ENCODE data around the gene C1QTNF6.
"Not testable (repeated sequence)": the region's sequence is repeated elsewhere in the genome, so short reads cannot be mapped to it uniquely, and the experiment has no call there.

Gene C1QTNF6

GRCh38 chr22:37206841-37207821 lies 19.1 kb upstream of the C1QTNF6 start:
- no peak for DNase-seq (ENCODE audit: low read depth)

- DNase-seq (ENCODE audit: low read depth): no peak
These were observed 18.2 kb upstream of the C1QTNF6 start for GRCh38 chr22:37206118-37206840.

DNA sequence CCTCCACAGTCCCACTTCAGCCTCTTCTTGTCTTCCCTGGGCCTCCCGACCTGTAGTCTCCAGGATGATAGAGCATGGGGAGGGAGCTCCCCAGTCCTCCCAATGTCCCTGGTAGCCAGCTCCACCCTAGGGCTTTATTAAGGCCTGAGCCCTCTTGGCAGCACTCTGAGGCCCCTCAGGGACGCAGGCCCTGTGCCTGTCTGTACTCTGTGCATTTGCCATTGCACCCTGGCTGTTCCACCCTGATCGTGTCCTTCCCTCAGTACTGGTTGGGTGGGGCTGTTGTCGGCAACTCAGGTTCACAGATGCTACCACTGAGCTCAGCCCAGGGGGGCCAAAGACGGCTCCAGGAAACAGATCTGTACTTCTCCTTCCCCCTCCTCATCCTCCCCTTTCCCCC lies 17.0 kb upstream of the C1QTNF6 start:
- DNase-seq (ENCODE audit: low read depth): no peak

- no peak for DNase-seq (ENCODE audit: low read depth)
These were observed 16.1 kb upstream of the C1QTNF6 start for GRCh38 chr22:37204045-37204655.

DNA sequence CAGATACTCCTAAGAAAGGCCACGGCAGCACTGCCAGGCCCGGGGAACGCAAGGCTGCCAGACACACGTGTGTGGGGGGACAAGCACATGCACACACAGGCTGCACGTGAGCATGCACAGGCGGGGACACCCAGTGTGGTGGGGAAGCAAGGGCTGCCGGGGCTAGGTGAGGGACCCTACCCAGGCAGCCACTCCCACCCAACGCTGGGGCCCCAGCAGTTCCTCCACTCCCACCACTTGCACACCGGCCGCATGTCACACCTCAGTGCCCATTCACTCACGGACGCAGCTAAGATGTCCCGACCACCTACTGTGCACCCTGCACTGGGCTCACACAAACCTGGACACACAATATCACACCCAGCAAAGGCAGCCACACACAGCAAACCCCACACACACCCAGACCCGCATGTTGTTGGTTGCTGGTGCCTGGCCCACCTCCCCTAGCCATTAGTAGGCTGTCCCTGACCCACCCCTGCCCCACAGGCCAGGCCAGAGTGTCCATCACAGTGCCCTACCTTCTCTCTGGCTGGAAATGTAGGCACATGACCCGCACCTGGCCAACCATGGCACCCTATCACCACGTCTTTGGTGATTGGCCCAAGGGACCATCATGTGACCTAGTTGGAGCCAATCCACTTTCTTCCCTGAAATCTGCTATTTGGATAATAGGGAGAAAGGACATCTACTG lies 15.5 kb upstream of the C1QTNF6 start:
- DNase-seq (ENCODE audit: low read depth): no peak

DNA sequence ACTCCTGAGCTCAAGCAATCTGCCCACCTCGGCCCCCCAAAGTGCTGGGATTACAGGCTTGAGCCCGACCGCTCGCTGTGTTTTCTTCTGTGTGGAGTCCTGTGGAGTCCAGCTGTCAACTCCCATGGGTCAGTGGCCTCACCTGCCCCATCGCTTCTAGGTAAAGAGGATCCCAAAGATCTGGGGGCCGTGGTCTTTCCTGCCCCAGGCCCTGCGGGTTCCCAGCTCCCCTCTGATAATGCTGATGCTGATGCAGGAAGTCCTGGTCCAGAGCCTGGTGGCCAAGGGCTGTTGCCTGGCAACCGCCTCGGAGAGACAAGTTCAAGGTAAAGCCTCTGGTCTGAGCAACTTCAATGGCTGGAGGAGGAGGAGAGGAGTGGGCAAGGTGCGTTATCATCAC lies 14.7 kb upstream of the C1QTNF6 start:
- DNase-seq (ENCODE audit: low read depth): no peak

DNA sequence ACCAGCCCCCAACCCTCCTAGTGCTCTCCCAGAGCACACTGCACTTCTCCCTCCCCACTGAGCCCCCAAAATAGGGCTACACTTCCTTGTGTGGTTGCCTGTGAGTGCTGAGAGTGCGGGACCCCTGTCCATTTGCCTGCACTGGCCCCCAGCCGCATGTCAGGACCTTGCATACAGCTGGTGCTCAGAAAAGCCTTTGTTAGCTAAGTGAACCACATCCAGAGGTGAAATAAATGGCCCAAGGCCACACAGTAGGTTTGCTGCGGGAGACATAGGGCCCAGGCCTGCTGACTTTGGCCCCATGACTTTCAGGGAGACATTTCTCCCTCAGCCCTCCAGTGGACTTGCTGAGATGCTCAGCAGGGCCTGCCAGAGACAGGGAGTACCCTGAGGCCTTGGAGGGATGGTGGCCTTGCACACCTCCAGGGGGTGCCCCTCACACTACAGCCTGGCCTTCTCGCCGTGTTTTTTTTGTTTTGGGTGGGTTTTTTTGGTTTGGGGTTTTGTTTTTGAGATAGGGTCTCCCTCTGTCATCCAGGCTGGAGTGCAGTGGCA lies 14.0 kb upstream of the C1QTNF6 start:
- no peak for DNase-seq (ENCODE audit: low read depth)

- not testable (repeated sequence) for DNase-seq (ENCODE audit: low read depth)
These were observed 13.4 kb upstream of the C1QTNF6 start for GRCh38 chr22:37201443-37201820.

- no peak for DNase-seq (ENCODE audit: low read depth)
These were observed 11.7 kb upstream of the C1QTNF6 start for GRCh38 chr22:37199760-37200108.

GRCh38 chr22:37199103-37199759 lies 11.2 kb upstream of the C1QTNF6 start:
- DNase-seq (ENCODE audit: low read depth): peak; percentile 94

GRCh38 chr22:37198258-37199102 lies 10.4 kb upstream of the C1QTNF6 start:
- peak; percentile 68 for DNase-seq (ENCODE audit: low read depth)

DNA sequence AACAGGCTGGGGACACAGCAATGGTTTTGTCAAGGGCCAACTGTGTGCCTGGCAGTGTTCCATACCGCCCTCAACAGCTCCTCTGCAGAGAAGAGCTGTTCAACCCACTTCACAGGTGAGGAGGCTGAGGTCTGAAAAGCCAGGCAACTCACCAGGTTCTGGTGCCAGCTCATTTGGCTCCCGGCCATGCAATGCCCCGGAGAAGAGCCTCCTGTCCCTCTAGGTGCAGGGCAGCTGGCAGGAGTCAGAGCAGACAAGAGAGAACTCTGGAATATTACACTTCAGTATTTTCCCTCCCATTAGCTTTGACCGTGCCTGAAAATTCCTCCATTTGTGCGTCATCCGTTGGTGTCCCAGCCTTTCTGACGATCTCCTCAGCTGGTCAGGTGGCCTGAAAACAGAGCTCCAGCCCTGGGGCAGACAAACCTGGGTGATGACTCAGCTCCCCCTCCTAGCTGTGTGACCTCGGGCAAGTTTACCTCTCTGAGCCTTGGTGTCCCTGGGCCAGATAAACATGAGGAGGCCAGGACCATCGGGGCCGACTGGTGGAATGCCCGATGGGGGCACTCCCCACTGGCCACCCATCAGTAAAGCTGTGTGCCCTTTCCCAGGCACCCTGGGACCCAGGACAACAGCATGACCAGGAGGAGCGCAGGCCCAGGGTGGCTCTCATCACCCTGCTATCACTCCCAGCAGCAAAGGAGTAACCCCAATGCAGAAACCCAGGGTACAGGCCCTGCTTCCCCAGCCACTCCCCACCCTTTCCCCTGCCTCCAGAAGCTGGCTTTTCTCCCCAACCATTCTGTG lies 9.6 kb upstream of the C1QTNF6 start:
- DNase-seq (ENCODE audit: low read depth): peak; percentile 78

- DNase-seq (ENCODE audit: low read depth): peak; percentile 67
These were observed 8.7 kb upstream of the C1QTNF6 start for GRCh38 chr22:37196539-37197450.

GRCh38 chr22:37195921-37196320 lies 7.9 kb upstream of the C1QTNF6 start:
- DNase-seq (ENCODE audit: low read depth): no peak

- DNase-seq (ENCODE audit: low read depth): no peak
These were observed 6.7 kb upstream of the C1QTNF6 start for GRCh38 chr22:37194750-37195149.

DNA sequence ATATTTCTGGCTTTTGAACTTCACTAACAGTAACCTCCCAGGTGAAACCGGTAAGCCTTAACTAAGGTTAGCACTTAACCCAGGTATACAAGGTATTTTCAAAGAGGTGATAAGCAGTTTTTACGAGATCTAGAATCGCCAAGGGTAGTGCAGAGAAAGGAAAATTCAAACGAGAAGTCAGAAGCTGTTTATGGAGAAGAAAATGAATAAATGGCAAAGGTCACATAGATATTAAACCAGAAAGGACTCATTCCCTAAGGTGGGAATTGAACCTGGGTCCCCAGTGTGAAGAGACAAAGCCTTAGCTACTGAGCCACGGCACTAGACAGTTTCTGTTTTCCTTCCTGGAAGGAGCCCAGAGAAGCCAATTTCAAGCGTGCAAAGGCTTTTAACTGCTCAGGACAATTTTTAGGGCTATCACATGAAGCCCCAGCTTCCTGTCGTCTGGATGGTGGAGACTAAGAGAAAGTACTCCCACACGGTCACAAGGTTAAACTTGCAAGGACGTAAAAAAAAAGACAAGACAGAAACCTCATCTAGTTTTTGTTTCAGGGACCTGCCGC lies 5.7 kb upstream of the C1QTNF6 start:
- peak; percentile 54 for DNase-seq (ENCODE audit: low read depth)

DNA sequence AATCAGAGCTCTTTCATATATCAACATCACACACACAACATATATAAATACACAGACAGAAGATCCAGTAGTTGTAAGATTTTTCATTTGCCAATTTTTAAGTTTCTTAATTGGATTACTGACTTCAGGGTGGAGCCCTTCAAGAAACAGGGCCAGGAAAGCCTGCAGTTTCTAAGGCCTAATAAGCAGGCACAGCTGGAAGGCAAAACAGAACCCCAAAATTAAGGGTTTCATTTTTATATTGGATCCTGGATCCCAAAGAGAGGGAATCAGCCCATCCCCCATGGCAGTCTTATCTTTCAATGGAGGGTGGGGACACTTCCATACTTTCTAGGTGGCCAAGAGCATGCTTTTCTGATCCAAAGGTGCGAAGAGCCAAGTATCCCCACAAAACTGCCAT lies 4.7 kb upstream of the C1QTNF6 start:
- no peak for DNase-seq (ENCODE audit: low read depth)

DNA sequence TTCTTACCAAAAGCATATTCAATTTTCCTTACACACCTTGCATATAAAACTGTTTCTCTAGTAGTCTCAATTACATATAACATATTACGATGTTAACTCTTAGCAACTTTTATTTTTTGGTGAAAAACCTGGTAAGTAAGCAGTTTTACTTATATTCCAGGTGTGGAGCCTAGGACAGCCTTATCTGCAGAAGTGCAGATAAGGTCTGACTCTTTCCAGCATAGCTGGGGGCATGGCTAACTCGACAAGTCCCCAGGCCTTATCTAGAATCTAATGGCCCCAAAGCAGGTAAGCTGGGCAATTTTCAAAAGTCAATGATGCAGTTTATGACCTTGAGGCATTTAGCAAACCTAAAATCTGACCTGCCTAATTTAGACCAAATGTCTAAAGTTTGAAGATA lies 4.2 kb upstream of the C1QTNF6 start:
- DNase-seq (ENCODE audit: low read depth): no peak
